BJ (cell line): Measurements from ENCODE around the gene TMEM243. TPM values are rescaled to one million over a fixed set of nuclear protein-coding genes. Genes with fewer than 3 reads are reported as not detected.

Experiments used
- CTCF ChIA-PET: fragments of 350-600 bp; formaldehyde crosslinking; extraction: SDS; loops from one replicate; lab custom pipeline; 2021; ENCODE audit warnings: antibody characterized with exemption, inconsistent platforms; lab: Yijun Ruan, JAX
- POLR2A ChIA-PET: fragments of 300-600 bp; sonication (Branson Sonifier 250); formaldehyde crosslinking; extraction: SDS; loops from one replicate; lab custom pipeline; 2021; ENCODE audit warnings: antibody characterized with exemption; lab: Charles Lee
- DNase-seq: peaks from one replicate; pipeline ENCODE4 v3.0.0-alpha.2; 2011; ENCODE audit warnings: low read depth
- H3K27me3 ChIP-seq: 2 replicates; pipeline ENCODE4 v1.6.0; 2011; ENCODE audit warnings: low read length; ENCODE audit not compliant: control insufficient read depth, insufficient read depth
- H3K36me3 ChIP-seq: 2 replicates; pipeline ENCODE4 v1.5.1; 2011; ENCODE audit warnings: low read length; ENCODE audit not compliant: control insufficient read depth, insufficient read depth
- H3K4me3 ChIP-seq: 2 replicates; pipeline ENCODE4 v1.5.1; 2011; ENCODE audit warnings: low read depth, mild to moderate bottlenecking, control low read depth, low read length
- CTCF ChIP-seq: IDR thresholded peaks from 2 replicates; pipeline ENCODE4 v1.5.1; 2011; ENCODE audit warnings: low read depth, mild to moderate bottlenecking, control low read depth, inconsistent platforms, low read length, moderate library complexity; ENCODE audit not compliant: insufficient read depth
- polyA plus RNA-seq: library from polyadenylated mRNA; depleted of rRNA; stranded (reverse); fragments of >200 nt; gene quantifications from 2 replicates; pipeline ENCODE4 v1.2.3, GENCODE V29; 2011

TMEM243 gene
- polyA plus RNA-seq, 1 experiment: 23.6 TPM

GRCh38 chr7:87199241-87199640 lies 20.3 kb downstream of the TMEM243 start:
- CTCF ChIA-PET: interaction anchor here (0.9 kb wide), 1 partner anchor 15 kb away, joined by 3 read pairs; no protein-coding TSS in a partner anchor
- no peaks in the 10 kb centered on the region for H3K27me3 ChIP-seq
- no peak for DNase-seq
- H3K4me3 ChIP-seq: no peak overlapping the region
- no peak for TF ChIP-seq CTCF
- H3K36me3 ChIP-seq: peaks cover 2% of the 10 kb centered on the region; the same call in 1 of the 2 replicates
- POLR2A ChIA-PET: no interaction called here

- no peak for TF ChIP-seq CTCF
- CTCF ChIA-PET: interaction anchor here (2.4 kb wide), 1 partner anchor 9 kb away, joined by 7 read pairs; no protein-coding TSS in a partner anchor
- POLR2A ChIA-PET: no interaction called here
- no peak for DNase-seq
- Histone ChIP-seq H3K27me3 (no peaks in the 10 kb centered on the region), H3K36me3 (peaks cover 5% of the 10 kb centered on the region; the same call in 1 of the 2 replicates), H3K4me3 (no peak overlapping the region)
Observed at GRCh38 chr7:87193912-87194311, 25.6 kb downstream of the TMEM243 start.

DNA sequence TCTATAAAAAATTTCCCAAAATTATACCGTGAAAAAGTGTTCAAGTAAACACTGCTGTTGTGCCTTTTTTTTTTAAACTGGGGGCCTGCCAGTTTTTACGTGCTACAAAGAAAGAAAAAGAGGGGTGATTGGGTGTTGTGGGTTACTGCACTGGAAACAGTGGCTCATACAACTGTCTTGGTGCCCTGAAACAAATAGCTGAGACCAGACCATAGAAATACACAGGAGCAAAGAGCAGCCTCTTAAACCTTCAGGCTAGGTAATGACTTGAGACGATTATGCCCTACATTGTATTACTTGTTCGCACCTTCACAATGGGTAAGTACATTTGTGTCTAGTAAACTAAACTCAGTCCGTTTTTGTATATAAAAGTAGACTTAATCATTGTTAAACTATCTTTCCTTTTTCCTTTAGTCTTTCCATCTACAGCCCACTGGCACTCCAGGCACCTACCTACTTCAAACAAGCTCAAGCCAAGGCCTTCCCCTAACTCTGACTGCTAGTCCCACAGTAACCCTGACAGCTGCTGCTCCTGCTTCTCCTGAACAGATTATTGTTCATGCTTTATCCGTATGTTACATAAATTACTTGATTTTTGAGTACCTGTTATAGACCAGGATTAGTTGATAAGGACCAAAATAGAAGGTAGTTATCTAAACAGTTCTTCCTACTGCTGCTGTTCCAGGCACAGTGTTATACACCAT lies 26.6 kb downstream of the TMEM243 start:
- Histone ChIP-seq H3K4me3 (no peak overlapping the region), H3K36me3 (peaks cover 5% of the 10 kb centered on the region; the same call in 1 of the 2 replicates), H3K27me3 (no peaks in the 10 kb centered on the region)
- TF ChIP-seq CTCF: no peak
- no peak for DNase-seq
- ChIA-PET POLR2A (no interaction called here), CTCF (interaction anchor here (0.9 kb wide), 1 partner anchor 19 kb away, joined by 4 read pairs; no protein-coding TSS in a partner anchor)

DNA sequence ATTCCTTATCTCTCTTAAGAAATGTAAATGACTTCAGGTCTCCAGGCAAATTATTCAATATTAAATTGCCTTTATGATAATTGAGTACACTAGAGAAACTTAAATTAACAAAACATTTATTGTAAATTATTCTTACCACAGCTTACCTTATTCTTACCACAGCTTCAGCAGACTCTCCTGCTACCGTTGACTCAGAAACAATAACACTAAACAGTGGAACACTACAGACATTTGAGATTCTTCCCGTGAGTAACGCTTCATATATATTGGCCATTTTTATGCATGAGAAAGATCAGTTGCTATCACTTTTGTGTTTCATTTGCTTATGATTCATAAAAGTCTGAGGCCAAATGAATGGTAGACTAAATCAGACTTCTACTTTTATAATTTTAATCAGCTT lies 28.7 kb downstream of the TMEM243 start:
- peaks cover 6% of the 10 kb centered on the region; the same call in 1 of the 2 replicates for H3K36me3 ChIP-seq
- DNase-seq: no peak
- TF ChIP-seq CTCF: no peak
- H3K4me3 ChIP-seq: no peak overlapping the region
- ChIA-PET CTCF (no interaction called here), POLR2A (no interaction called here)
- H3K27me3 ChIP-seq: no peaks in the 10 kb centered on the region

GRCh38 chr7:87188930-87189329 lies 30.6 kb downstream of the TMEM243 start:
- Histone ChIP-seq H3K27me3 (no peaks in the 10 kb centered on the region), H3K36me3 (peaks cover 10% of the 10 kb centered on the region), H3K4me3 (no peak overlapping the region)
- ChIA-PET POLR2A (no interaction called here), CTCF (no interaction called here)
- no peak for TF ChIP-seq CTCF
- no peak for DNase-seq
